ENCODE data around the gene SLC35G6. TPM values are rescaled to one million over a fixed set of nuclear protein-coding genes. Genes with fewer than 3 reads are reported as not detected.

The SLC35G6 gene
- total and polyA plus RNA-seq, 2 of the 13 experiments (the other 11 are each of a cell fraction or from before 2014, with no cell fraction given): 0.07 TPM; not detected in 1

- no TSS peak for BruUV-seq (replicated peaks)
- TF ChIP-seq ZNF740 (CRISPR knock-in tag; IDR thresholded peaks at IDR 0.05) (no peak), KLF6 (CRISPR knock-in tag; IDR thresholded peaks at IDR 0.05) (no peak), ZBTB26 (CRISPR knock-in tag; IDR thresholded peaks at IDR 0.05; ENCODE audit: borderline replicate concordance) (0 out of 2 replicates have a peak, but pooled peaks have one; percentile 13)
- Histone ChIP-seq H3K27ac (ENCODE audit: extremely low read length, insufficient read depth, low read length) (peak overlapping the region; percentile 75), H3K27me3 (ENCODE audit: control insufficient read depth in 1 of 2, insufficient read depth in 2 of 2, low read length in 2 of 2) (no peaks in the 10 kb centered on the region; a peak in 1 of 5 replicates), H4K20me1 (ENCODE audit: insufficient read depth, low read length) (peaks cover 30% of the 10 kb centered on the region), H3K79me2 (ENCODE audit: insufficient read depth, low read length) (peaks cover 53% of the 10 kb centered on the region), H3K9ac (ENCODE audit: insufficient read depth, low read depth, low read length) (no peak overlapping the region), H3K36me3 (replicated peaks in 1 of 2; ENCODE audit: control insufficient read depth in 1 of 2, insufficient read depth in 2 of 2, low read length in 2 of 2) (no peaks in the 10 kb centered on the region), H3K9me3 (ENCODE audit: low read length) (no peaks in the 10 kb centered on the region), H3K4me3 (replicated peaks in 1 of 3; ENCODE audit: insufficient read depth in 1 of 3, low read depth in 2 of 3, low read length in 3 of 3) (no peak overlapping the region; a peak in 1 of 6 replicates), H2AFZ (ENCODE audit: low read length) (no peak overlapping the region), H3K4me1 (ENCODE audit: insufficient read depth, low read length) (peaks cover 67% of the 10 kb centered on the region), H3K4me2 (ENCODE audit: low read depth, low read length) (peak overlapping the region; percentile 85)
- ChIA-PET CTCF (ENCODE audit: low intra/inter-chr PET ratio, low total read pairs) (no interaction called here), POLR2A (interaction anchor here (1.0 to 5.3 kb wide), 6 partner anchors 9 to 441 kb away, joined by 3 to 30 read pairs (median 10); partner anchors contain the start of genes CHRNB1, POLR2A, SLC16A13 and TMEM256)
- intact Hi-C loops (cut with micrococcal nuclease; ENCODE audit: unreplicated experiment): no loop called here
- in situ Hi-C loops (cut with HindIII; ENCODE audit: extremely low pct_ligation_motif_present, low pct_unique_long_range_greater_than_20kb): loop anchor here (5.0 kb wide), 1 partner anchor 39 kb away; the partner anchor contains the start of genes FGF11 and TMEM102
- FAIRE-seq (no peak), DNase-seq (ENCODE audit: low spot score) (no peak), ATAC-seq (no peak)
- 38% methylated on average over 3 of the region's 3 CpGs for WGBS (ENCODE audit: low lambda C conversion rate)
These were observed 4.8 kb upstream of the SLC35G6 start for GRCh38 chr17:7476494-7476893.

GRCh38 chr17:7476951-7477350 lies 4.3 kb upstream of the SLC35G6 start:
- peak overlapping the region; percentile 85 for H3K4me2 ChIP-seq (ENCODE audit: low read depth, low read length)
- no peaks in the 10 kb centered on the region for H3K9me3 ChIP-seq (ENCODE audit: low read length)
- H3K27me3 ChIP-seq (ENCODE audit: control insufficient read depth in 1 of 2, insufficient read depth in 2 of 2, low read length in 2 of 2): no peaks in the 10 kb centered on the region; a peak in 1 of 5 replicates
- H3K36me3 ChIP-seq (replicated peaks in 1 of 2; ENCODE audit: control insufficient read depth in 1 of 2, insufficient read depth in 2 of 2, low read length in 2 of 2): no peaks in the 10 kb centered on the region
- H3K4me3 ChIP-seq (replicated peaks in 1 of 3; ENCODE audit: insufficient read depth in 1 of 3, low read depth in 2 of 3, low read length in 3 of 3): no peak overlapping the region; a peak in 1 of 6 replicates
- BruUV-seq (replicated peaks): no TSS peak
- CTCF ChIA-PET (ENCODE audit: low intra/inter-chr PET ratio, low total read pairs): no interaction called here
- TF ChIP-seq ZNF781 (CRISPR knock-in tag; IDR thresholded peaks at IDR 0.05; ENCODE audit: borderline replicate concordance, not compliant biosample characterization): no peak
- peak; percentile 30; the same call in 1 of the 2 replicates for TF ChIP-seq ZNF629 (CRISPR knock-in tag; conservative IDR thresholded peaks at IDR 0.05)
- FAIRE-seq: no peak
- peak overlapping the region; percentile 75 for H3K27ac ChIP-seq (ENCODE audit: extremely low read length, insufficient read depth, low read length)
- no peak overlapping the region; the same call in 1 of the 2 replicates for H3K9ac ChIP-seq (ENCODE audit: insufficient read depth, low read depth, low read length)
- peaks cover 30% of the 10 kb centered on the region for H4K20me1 ChIP-seq (ENCODE audit: insufficient read depth, low read length)
- H2AFZ ChIP-seq (ENCODE audit: low read length): no peak overlapping the region
- H3K79me2 ChIP-seq (ENCODE audit: insufficient read depth, low read length): peaks cover 48% of the 10 kb centered on the region
- in situ Hi-C loops (cut with HindIII; ENCODE audit: extremely low pct_ligation_motif_present, low pct_unique_long_range_greater_than_20kb): loop anchor here (5.0 kb wide), 1 partner anchor 40 kb away; the partner anchor contains the start of genes FGF11 and TMEM102
- 93% methylated on average over 4 of the region's 5 CpGs for WGBS (ENCODE audit: low lambda C conversion rate)
- intact Hi-C loops (cut with micrococcal nuclease; ENCODE audit: unreplicated experiment): no loop called here
- no peak for ATAC-seq
- DNase-seq (ENCODE audit: low spot score): no peak
- H3K4me1 ChIP-seq (ENCODE audit: insufficient read depth, low read length): peaks cover 71% of the 10 kb centered on the region
- POLR2A ChIA-PET: interaction anchor here (0.7 to 5.3 kb wide), 6 partner anchors 8 to 80 kb away, joined by 3 to 30 read pairs (median 10); partner anchors contain the start of genes CHRNB1, POLR2A and TMEM256

Measured in HepG2 (cell line).